Glutamatergic neuron (in vitro differentiated cells): ENCODE measurements around the gene ST3GAL4. TPM values are rescaled to one million over a fixed set of nuclear protein-coding genes. Genes with fewer than 3 reads are reported as not detected.

Experiments
- DNase-seq: peaks from one replicate; pipeline ENCODE4 v3.0.0; 2022
- H3K27ac Mint-ChIP-seq: one replicate; pipeline ENCODE4 v1.8.0; 2020; ENCODE audit warnings: mild to moderate bottlenecking, mixed read lengths, inconsistent platforms; ENCODE audit not compliant: unreplicated experiment
- H3K27me3 Mint-ChIP-seq: one replicate; pipeline ENCODE4 v1.8.0; 2020; ENCODE audit warnings: mild to moderate bottlenecking, moderate library complexity, mixed read lengths, inconsistent platforms; ENCODE audit not compliant: unreplicated experiment
- H3K36me3 Mint-ChIP-seq: one replicate; pipeline ENCODE4 v1.8.0; 2020; ENCODE audit warnings: mild to moderate bottlenecking, mixed read lengths, inconsistent platforms; ENCODE audit not compliant: unreplicated experiment
- H3K4me1 Mint-ChIP-seq: one replicate; pipeline ENCODE4 v1.8.0; 2020; ENCODE audit warnings: mild to moderate bottlenecking, low read depth, mixed read lengths, inconsistent platforms; ENCODE audit not compliant: unreplicated experiment
- H3K4me3 Mint-ChIP-seq: one replicate; pipeline ENCODE4 v1.8.0; 2020; ENCODE audit warnings: mild to moderate bottlenecking, mixed read lengths, inconsistent platforms; ENCODE audit not compliant: unreplicated experiment
- H3K9me3 Mint-ChIP-seq: one replicate; pipeline ENCODE4 v1.8.0; 2020; ENCODE audit warnings: mild to moderate bottlenecking, moderate library complexity, mixed read lengths, inconsistent platforms; ENCODE audit not compliant: unreplicated experiment
- CTCF ChIP-seq: fragments of 200-600 bp; sonication (generic); IDR thresholded peaks from one replicate; pipeline ENCODE4 v1.5.0; 2021; ENCODE audit not compliant: partially characterized antibody, unreplicated experiment
- total RNA-seq: library from RNA; stranded (reverse); fragmentation: NEBNext Ultra II Directional; extraction: Animal tissue kit (Norgen Biotek cat#: 25700); gene quantifications from one replicate; pipeline ENCODE4 v1.2.1, GENCODE V29; 2021; ENCODE audit not compliant: unreplicated experiment

Gene ST3GAL4
- total RNA-seq, 1 donor from 2014 or later: 10.4 TPM

GRCh38 chr11:126336138-126336541 lies 19.3 kb upstream of the ST3GAL4 start:
- H3K4me3 Mint-ChIP-seq: no peak overlapping the region
- peaks cover 8% of the 10 kb centered on the region for H3K9me3 Mint-ChIP-seq
- no peak for DNase-seq
- peaks cover 12% of the 10 kb centered on the region for H3K27me3 Mint-ChIP-seq
- TF ChIP-seq CTCF: no peak
- H3K36me3 Mint-ChIP-seq: no peaks in the 10 kb centered on the region
- no peak overlapping the region for H3K27ac Mint-ChIP-seq
- H3K4me1 Mint-ChIP-seq: peaks cover 20% of the 10 kb centered on the region

GRCh38 chr11:126336671-126337101 lies 18.8 kb upstream of the ST3GAL4 start:
- no peak overlapping the region for H3K4me3 Mint-ChIP-seq
- H3K36me3 Mint-ChIP-seq: no peaks in the 10 kb centered on the region
- DNase-seq: no peak
- peaks cover 8% of the 10 kb centered on the region for H3K9me3 Mint-ChIP-seq
- peaks cover 20% of the 10 kb centered on the region for H3K4me1 Mint-ChIP-seq
- peaks cover 12% of the 10 kb centered on the region for H3K27me3 Mint-ChIP-seq
- no peak for TF ChIP-seq CTCF
- no peak overlapping the region for H3K27ac Mint-ChIP-seq

GRCh38 chr11:126337126-126337473 lies 18.4 kb upstream of the ST3GAL4 start:
- TF ChIP-seq CTCF: no peak
- Mint-ChIP-seq H3K27ac (no peak overlapping the region), H3K4me1 (peaks cover 20% of the 10 kb centered on the region), H3K27me3 (peaks cover 12% of the 10 kb centered on the region), H3K4me3 (no peak overlapping the region), H3K36me3 (no peaks in the 10 kb centered on the region), H3K9me3 (peaks cover 8% of the 10 kb centered on the region)
- no peak for DNase-seq

GRCh38 chr11:126337474-126338241 lies 17.8 kb upstream of the ST3GAL4 start:
- Mint-ChIP-seq H3K36me3 (no peaks in the 10 kb centered on the region), H3K27me3 (peaks cover 10% of the 10 kb centered on the region), H3K4me1 (peaks cover 20% of the 10 kb centered on the region), H3K4me3 (no peak overlapping the region), H3K27ac (no peak overlapping the region), H3K9me3 (peaks cover 8% of the 10 kb centered on the region)
- no peak for DNase-seq
- TF ChIP-seq CTCF: no peak

- DNase-seq: no peak
- TF ChIP-seq CTCF: no peak
- Mint-ChIP-seq H3K27ac (peak overlapping the region; percentile 36), H3K36me3 (peaks cover 2% of the 10 kb centered on the region), H3K27me3 (peaks cover 10% of the 10 kb centered on the region), H3K4me3 (peak overlapping the region; percentile 26), H3K9me3 (peaks cover 8% of the 10 kb centered on the region), H3K4me1 (peaks cover 20% of the 10 kb centered on the region)
Measured at GRCh38 chr11:126338346-126339055, 17.0 kb upstream of the ST3GAL4 start.
